HG02571 (cell line): Measurements from ENCODE around the gene HASPIN.
"Not testable (repeated sequence)": the region's sequence is repeated elsewhere in the genome, so short reads cannot be mapped to it uniquely, and the experiment has no call there.

Experiments
- ATAC-seq: cut with Tn5 transposase; IDR thresholded peaks from one replicate; pipeline ENCODE4 v1.9.1; 2021; ENCODE audit warnings: mild to moderate bottlenecking, moderate library complexity; ENCODE audit not compliant: unreplicated experiment

The HASPIN gene

DNA sequence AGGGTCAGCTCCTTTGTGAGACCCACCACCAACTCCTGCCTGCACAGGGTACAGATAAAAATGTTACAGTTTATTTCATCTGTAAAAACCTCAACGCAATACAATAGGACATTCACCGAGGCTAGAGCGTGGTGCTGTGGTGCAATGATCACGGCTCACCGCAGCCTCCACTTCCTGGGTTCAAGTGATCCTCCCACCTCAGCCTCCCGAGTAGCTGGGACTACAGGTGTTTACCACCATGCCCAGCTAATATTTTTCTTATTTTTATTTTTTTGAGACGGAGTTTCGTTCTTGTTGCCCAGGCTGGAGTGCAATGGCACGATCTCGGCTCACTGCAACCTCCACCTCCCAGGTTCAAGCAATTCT is 11.2 kb downstream of the HASPIN start:
- ATAC-seq: not testable (repeated sequence)

DNA sequence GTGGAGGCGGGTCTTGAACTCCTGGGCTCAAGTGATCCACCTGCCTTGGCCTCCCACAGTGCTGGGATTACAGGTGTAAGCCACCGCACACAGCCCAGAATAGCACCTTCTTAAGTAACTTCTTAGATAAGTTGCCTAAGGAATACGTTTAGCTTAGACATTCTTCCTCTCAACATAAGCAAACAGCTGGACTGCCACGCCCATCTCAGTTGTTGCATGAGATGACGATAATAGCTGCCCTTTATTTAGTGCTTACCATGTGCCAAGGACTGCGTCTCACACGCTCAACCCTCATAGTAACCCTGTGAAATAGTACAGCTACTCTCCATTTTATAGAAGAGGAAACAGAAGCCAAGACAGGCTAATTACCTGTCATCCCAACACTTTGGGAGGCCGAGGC is 11.8 kb downstream of the HASPIN start:
- no peak for ATAC-seq

DNA sequence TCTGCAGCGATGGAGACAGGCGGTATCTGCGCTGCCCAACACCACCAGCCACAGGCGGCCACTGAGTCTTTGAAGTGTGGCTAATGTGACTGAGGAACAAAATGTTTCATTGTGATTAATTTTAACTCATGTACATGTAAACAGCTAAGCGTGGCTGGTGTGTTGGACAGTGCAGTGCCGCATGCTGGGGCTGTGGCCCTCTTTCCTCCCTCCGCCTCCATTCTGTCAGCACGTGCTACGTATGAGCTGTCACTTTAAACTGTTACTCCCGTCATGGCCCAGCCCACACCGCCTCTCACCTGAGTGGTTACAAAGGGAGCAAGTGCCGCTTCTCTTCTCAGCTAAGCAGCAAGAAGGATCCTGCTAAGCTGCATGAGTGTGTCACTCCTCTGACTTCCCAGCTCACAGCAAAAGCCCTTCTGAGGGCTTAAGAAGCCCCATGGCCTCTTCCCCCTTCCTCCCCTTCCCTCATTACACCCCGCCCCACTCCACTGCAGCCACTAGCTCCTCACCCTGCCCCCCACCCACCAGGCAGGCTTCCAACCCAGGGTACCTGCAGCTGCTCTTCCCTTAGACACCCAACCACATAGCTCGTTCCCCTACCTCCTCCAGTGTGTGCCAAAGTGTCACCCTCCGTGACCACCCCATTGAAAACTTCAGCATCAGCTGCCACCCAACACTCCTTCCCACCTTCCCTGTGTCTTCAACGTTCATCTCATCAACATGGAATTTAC is 15.0 kb downstream of the HASPIN start:
- ATAC-seq: no peak

DNA sequence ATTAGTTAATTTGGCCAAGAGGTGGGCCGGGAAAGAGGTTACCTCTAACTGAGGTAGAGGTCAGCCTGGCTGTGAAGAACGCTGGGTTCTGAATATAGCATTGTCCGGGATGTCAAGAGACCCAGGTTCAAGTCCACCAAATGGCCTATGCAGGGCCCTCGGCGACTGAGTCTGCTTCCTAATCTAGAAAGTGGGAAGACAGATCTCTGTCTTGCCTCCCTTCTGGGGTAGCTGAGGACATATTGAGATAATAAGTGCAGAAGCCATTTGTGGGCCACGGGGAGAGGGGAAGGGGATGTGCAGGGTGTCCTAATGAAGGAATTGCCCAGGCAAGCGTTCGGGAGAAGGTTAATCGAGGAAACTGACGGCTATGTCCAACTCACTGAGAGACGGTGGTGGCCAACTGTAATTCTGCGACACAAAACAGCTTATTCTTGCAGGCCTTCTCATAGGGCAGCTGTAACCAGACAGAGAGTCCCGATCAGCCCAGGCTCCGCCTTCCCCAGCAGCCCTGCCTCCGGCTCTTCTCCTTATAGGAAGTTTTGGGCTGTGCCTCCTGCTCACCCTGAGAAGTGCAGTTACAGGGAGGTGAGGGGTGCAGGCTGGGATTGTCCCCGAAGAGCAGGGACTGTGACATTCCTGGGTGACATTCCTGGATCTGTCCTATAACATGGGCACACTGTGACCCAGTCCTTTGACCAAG is 15.9 kb downstream of the HASPIN start:
- ATAC-seq: no peak

DNA sequence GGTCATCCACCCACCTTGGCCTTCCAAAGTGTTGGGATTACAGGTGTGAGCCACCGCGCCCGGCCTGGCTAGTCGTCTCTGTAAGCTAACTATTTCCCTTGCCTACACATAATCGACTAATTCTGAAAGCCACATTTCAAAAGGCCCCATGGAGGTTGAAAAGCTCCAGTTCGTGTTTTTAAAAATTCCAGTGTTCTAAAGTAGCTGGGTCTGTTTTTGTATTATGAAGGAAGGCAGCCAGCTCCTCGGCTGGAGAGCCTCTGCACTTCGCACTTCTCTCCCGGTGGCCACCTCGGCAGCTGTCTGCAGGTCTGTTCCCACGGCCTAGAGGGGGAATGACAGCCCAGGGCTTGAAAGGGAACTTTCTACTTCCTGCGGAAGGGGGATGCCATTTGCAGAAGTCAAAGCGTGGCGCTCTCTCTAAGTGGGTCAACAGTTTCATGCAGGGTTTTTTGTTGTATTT is 16.9 kb downstream of the HASPIN start:
- ATAC-seq: no peak

DNA sequence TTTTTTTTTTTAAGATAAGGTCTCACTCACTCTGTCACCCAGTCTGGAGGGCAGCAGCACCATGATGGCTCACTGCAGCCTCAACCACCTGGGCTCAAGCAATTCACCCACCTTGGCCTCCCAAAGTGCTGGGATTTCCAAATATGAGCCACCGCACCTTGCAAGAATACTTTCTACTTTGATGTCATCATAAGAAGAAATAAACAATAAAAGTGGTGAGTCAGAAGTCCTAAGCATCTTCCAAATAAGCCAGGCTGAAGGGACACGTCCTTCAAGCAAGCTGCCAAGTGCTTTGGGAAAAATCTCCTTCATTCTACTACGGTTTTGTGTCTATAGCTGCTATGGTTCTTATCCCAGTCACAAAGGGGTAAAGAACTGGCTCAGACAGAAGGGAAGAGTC is 20.3 kb downstream of the HASPIN start:
- ATAC-seq: no peak

DNA sequence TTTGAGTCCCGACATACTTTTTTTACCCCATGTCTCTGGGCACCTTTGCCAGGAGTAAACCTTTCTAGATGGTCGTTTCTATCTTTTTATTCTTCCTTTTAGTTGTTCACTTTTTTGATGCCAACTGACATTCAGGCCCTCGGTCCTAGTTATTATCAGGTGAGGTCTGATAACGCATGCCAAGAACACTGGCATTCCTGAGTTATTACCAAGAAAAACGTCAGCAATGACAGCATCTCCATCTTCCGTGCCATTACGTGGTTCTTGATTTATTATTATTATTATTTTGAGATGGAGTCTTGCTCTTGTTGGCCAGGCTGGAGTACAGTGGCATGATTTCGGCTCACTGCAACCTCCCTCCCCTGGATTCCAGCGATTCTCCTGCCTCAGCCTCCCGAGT is 21.4 kb downstream of the HASPIN start:
- ATAC-seq: no peak

DNA sequence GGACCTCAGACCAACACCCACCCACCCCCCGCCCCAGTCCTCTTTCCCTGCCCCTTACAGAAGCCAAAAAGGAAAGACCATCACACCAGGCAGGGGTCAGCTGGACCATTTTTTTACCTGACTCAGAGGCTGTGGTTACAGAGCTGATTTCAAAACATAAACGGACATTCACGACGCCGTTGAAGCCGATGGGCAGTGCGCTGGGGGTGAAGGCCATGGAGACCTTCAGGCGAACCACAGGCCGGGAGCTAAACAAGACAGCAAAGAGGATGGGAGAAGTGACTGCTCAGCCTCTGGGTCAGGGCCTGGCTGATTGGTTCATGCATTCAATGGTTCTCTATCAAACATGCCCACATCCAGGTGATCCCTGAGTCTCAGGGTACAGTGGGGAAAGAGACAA is 24.1 kb downstream of the HASPIN start:
- ATAC-seq: no peak

DNA sequence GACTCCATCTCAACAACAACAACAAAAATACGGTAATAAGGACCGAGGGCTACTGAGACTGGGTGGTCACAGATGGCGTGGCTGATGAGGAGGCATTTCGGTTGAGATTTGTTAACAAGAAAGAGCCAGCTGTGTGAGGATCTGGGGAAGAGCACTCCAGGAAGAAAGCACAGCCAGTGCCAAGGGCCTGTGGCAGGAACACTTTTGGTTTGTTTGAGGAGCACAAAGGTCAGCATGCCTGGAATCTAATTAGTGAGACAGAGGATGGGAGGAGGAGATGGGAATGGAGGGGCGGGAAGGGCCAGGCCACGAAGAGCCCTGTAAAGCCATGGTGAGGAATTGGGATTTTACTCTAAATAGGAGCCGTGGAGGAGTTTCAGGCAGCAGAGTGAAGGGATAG is 24.9 kb downstream of the HASPIN start:
- ATAC-seq: no peak

DNA sequence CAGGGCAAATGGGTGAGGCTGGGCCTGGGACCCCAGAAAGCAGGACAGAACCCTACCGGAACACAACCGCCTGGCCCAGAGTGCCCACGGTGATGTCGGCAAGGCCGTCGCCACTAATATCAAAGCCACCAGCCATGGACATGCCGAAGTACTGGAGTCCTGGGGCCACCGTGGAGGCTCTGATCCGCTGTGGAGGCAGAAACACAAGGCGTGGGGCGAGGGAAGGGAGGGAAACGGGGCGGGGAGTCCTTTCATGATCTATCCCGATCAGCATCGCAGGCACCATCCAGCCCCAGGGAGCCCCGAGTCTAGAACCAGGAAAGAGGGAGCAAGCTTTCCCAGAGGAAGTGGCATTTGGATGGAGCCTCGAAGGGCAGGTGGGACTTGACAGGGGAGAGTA is 26.6 kb downstream of the HASPIN start:
- no peak for ATAC-seq

DNA sequence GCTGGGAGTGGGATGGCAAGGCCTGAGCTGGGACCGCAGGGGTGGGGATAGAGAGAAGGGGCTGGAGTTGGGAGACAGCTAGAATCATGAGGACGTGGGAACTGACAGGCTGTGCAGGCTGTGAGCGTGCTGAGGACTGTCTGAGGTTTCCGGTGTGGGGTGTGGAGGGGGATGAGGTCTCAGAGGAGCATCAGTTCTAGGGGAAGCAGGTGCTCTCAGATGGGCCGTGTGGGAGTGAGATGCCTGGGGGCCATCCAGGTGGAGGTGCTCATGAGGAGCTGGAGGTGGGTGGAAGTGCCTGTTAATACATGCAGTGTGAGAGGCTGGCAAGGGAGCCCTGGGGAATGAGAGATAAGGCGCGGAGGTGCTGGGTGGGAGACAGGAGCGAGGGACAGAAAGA is 27.2 kb downstream of the HASPIN start:
- ATAC-seq: no peak

DNA sequence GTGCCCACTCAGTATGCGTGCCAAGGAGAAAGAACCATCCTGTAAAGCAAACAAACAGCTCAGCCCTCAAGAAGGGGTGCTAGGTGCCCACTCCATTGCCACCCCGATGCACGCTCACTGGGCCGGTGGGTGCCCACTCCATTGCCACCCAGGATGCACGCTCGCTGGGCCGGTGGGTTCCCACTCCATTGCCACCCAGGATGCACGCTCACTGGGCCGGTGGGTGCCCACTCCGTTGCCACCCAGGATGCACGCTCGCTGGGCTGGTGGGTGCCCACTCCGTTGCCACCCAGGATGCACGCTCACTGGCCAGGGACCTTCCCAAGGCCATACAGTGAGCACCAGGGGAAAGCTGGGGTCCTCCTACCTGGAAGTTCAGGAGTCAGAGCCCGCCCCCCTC is 28.1 kb downstream of the HASPIN start:
- ATAC-seq: no peak

DNA sequence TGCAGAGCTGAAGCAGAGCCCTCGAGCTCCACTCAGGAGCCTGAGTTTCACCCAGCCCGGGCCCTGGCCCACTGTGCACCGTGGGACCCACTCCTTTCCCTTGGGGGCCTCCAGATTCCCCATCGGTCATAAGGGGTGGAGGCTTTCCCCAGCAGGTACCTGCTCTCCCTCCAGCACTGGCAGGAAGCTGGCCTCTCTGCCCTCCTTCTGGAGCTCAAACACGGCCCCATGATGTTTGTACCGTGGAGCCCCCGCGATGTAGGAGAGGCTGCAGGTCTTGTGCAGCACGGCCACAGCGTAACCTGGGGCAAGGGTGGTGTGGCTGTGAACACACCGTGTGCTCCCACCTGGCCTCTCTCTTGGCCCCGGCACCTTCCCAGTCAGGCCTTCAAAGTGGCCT is 29.9 kb downstream of the HASPIN start:
- ATAC-seq: no peak

DNA sequence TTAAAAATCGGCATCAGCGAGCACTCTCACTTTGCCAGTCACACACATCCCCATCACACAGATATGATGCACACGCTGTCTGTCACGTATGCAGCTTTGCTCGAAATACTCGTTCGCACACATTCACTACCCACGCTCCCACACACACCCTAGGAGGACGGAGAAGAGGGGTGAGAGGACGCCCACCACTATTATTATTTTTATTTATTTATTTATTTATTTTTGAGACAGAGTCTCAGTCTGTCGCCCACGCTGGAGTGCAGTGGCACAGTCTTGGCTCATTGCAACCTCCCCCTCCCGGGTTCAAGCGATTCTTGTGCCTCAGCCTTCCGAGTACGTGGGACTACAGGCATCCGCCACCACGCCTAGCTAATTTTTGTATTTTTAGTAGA is 30.4 kb downstream of the HASPIN start:
- ATAC-seq: no peak

DNA sequence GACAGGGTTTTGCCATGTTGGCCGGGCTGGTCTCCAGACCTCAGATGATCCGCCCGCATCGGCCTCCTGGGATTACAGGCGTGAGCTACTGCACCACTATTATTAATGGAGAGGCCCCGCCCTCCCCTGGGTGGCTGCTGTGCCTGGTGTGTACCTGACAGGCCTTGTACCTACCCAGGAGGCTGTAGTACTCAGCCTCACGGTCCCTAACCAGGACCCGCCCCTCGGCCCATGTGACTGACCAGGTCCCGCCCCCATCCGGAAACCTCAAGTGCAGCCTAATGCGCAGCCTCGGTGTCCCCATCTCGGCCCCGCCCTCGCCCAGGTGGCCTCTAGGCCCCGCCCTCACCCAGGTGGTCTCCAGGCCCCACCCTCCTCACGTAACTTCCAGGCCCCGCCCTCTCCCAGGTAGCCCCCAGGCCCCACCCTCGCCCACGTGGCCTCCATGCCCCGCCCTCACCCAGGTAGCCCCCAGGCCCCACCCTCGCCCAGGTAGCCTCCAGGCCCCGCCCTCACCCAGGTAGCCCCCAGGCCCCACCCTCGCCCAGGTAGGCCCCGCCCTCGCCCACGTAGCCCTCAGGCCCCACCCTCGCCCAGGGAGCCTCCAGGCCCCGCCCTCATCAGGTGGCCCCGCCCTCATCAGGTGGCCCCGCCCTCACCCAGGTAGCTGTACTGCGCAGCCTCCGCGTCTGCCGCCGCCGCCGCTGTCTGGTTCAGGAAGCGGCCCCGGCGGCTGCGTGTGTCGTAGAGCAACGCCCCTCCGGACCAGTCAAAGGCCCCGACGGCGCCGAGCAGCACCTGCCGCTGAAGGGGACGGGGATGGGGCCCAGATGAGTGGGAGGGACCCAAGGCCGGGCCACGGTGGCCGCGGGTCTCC is 31.0 kb downstream of the HASPIN start:
- ATAC-seq: no peak

DNA sequence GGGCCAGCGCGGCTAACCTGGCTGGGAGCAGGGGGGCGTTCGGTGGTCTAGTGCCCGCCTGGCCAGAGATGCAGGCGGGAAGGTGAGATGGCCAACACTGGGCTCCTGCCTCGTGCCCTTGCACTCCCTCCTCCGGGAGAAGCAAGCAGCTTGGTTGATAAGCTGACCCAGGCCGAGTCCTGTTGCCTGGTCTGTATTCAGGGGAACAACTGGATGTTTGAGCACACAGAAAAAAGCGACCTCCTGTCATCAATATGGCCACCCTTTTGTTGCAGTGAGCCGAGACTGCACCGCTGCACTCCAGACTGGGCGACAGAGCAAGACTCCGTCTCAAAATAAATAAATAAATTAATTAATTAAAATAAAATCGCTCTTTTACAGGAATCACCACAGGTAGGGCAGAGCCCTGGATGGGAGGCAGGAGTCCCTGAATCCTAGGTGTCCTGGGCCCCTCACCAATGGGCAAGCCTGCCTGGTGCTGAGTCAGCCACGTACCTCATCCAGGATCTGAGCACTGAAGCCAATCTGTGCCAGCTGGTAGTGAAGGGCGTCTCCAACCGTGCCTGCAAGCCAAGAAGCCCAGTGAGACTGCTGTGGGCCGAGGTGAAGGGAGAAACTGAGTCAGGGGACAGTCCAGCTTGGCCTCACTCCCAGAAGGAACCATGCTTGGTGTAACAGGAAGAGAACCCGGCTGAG is 31.8 kb downstream of the HASPIN start:
- ATAC-seq: no peak

DNA sequence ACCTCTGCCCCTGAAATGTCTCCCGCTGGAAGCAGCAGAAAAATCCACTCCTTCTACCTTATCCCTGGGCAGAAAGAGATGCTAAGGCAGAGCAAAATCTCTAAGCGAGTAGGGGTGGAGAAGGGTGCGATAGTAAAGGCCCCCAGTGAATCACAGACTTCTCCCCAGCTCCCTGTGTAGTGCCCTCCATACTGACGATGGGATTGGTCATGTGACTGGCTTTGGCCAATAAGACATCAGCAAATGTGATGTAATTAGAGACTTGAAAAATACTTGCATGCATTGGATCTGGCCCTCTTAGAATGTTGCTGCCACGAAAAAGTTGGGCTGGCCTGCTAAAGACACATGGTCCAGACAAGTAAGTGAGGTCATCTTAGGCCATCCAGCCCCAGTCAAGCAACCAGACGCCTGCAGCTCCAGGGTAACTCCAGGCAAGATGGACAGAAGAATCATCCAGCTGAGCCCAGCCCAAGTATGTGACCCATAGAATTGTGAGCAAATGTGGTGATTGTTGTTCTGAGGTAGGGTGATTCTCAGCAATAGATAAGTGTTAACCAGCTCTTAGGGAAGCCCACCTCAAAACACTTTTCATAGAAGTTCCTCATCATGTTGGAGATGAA is 36.0 kb downstream of the HASPIN start:
- ATAC-seq: no peak

DNA sequence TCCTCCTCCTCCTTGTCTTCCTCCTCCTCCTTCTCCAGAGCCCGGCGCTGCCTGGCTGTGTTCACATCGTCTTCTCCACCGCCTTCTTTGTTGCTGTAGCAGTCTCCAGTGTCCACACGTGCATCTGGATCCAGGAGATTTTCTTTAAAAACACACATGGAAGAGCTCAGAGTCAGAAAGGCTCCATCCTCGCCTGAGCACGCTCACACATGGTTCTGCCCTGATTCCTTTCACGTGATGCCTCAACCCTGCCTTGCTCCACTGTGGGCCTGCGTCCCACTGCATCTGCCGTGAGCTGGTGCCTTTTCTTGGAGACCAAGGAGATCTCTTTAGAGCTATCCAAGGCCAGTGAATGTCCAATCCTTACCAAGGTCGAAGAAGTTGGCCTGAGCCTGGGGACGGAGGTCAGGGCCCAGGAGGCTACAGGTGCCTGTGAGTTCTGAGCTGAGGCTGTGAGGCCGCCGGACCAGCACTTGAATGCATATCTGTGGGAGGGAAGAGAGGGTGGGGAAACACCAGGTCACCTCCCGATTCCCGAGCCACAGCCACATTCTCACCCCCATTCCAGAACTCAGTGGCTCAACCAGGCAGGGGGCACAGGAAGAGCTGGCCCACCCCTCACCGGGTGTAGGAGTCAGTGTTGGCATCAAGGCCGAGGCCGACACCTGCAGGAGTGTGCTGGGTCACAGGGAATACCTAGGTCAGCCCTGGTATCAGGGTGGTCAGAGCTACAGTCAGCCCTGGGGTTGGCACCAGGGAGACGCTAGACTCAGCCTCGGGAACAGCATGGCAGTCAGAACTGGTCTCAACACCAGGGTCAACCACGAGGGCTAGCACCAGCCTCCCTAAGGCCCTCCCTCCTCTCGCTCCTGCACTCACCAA is 37.6 kb downstream of the HASPIN start:
- ATAC-seq: no peak

DNA sequence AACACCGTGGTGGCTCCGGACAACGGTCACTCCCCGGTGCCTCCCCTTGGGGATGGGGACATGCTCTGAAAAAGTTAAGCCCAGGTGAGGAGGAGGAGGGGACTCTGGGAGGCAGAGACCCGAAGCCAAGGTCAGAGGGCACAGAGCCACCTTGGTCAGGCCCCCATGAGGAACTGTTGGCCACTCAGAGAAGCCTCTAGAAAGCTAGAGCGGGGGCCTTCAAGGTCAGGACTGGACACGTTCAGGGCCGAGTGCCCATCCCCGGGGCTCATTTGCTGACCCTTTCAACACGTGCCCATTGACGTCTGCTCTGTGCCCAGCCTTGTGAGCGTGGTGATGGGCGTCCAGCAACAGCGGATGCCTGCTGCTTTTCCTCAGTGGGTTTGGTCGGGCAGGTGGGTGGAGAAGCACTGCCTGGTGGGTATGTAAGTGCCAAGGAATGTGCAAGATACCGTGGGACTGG is 38.2 kb downstream of the HASPIN start:
- ATAC-seq: no peak
